DND-41 (cell line): ENCODE results near the gene IKBKG.
"Not testable (repeated sequence)": the region's sequence is repeated elsewhere in the genome, so short reads cannot be mapped to it uniquely, and the experiment has no call there.

Experiments
- EZH2 ChIP-seq: IDR thresholded peaks from 3 replicates; pipeline ENCODE4 v1.6.1; 2012; ENCODE audit warnings: borderline replicate concordance, low read depth, mild to moderate bottlenecking, moderate library complexity, low read length, inconsistent platforms; ENCODE audit not compliant: severe bottlenecking
- TF ChIP-seq, protein P1 (sequence below): IDR thresholded peaks from 2 replicates; pipeline ENCODE4 v1.5.1; 2012; ENCODE audit warnings: borderline replicate concordance, low read length, moderate library complexity, mild to moderate bottlenecking; ENCODE audit not compliant: poor library complexity, severe bottlenecking; ENCODE audit errors: extremely low read depth

DNA sequence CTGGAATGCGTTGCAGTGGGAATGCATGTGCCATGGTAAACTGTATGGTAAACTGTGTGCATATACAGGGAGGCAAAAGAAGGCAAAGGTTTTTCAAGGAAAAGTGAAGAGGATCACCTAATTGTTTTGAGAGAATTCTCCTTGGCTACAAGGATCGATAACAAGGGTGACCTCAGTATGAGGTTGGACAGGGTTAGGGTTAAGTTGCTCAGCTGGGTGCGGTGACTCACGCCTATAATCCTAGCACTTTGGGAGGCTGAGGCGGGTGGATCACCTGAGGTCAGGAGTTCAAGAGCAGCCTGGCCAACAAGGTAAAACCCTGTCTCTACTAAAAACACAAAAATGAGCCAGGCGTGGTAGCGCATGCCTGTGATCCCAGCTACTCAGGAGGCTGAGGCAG, 46.0 kb upstream of the IKBKG start:
- TF ChIP-seq EZH2 = not testable (repeated sequence)
- TF ChIP-seq, protein P1, sequence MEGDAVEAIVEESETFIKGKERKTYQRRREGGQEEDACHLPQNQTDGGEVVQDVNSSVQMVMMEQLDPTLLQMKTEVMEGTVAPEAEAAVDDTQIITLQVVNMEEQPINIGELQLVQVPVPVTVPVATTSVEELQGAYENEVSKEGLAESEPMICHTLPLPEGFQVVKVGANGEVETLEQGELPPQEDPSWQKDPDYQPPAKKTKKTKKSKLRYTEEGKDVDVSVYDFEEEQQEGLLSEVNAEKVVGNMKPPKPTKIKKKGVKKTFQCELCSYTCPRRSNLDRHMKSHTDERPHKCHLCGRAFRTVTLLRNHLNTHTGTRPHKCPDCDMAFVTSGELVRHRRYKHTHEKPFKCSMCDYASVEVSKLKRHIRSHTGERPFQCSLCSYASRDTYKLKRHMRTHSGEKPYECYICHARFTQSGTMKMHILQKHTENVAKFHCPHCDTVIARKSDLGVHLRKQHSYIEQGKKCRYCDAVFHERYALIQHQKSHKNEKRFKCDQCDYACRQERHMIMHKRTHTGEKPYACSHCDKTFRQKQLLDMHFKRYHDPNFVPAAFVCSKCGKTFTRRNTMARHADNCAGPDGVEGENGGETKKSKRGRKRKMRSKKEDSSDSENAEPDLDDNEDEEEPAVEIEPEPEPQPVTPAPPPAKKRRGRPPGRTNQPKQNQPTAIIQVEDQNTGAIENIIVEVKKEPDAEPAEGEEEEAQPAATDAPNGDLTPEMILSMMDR = not testable (repeated sequence)
